GM21360 (cell line): ENCODE measurements around the gene PCDHA13.
"Not testable (repeated sequence)": the region's sequence is repeated elsewhere in the genome, so short reads cannot be mapped to it uniquely, and the experiment has no call there.

Source experiments
- ATAC-seq: cut with Tn5 transposase; IDR thresholded peaks from one replicate; pipeline ENCODE4 v1.9.1; 2021; ENCODE audit warnings: mild to moderate bottlenecking, moderate library complexity; ENCODE audit not compliant: unreplicated experiment

PCDHA13 gene

GRCh38 chr5:140868721-140869554, 13.0 kb upstream of the PCDHA13 start, which contains the start of gene PCDHA11:
PCDHA11 (plus strand) TSS chr5:140868957; CDS start chr5:140869104, 147 bp downstream.
- ATAC-seq, result no peak

GRCh38 chr5:140869555-140869886, 12.4 kb upstream of the PCDHA13 start:
- ATAC-seq, result no peak

GRCh38 chr5:140870221-140871201, 11.4 kb upstream of the PCDHA13 start:
- no peak for ATAC-seq

GRCh38 chr5:140875085-140876065, 6.5 kb upstream of the PCDHA13 start, which contains the start of gene PCDHA12:
PCDHA12 (plus strand) TSS chr5:140875308; CDS start chr5:140875473, 165 bp downstream.
- no peak for ATAC-seq

GRCh38 chr5:140876541-140877261, 5.2 kb upstream of the PCDHA13 start:
- not testable (repeated sequence) for ATAC-seq

- no peak for ATAC-seq
These were observed 4.7 kb upstream of the PCDHA13 start for GRCh38 chr5:140877262-140877581.

GRCh38 chr5:140882591-140882899, 621 bp downstream of the PCDHA13 start:
- no peak for ATAC-seq

- ATAC-seq, result no peak
These were observed 1.4 kb downstream of the PCDHA13 start for GRCh38 chr5:140883373-140883772.

GRCh38 chr5:140883927-140884697, 2.2 kb downstream of the PCDHA13 start:
- no peak for ATAC-seq

- ATAC-seq, result no peak
These were observed 34.4 kb downstream of the PCDHA13 start for GRCh38 chr5:140916325-140916724.

GRCh38 chr5:140923601-140924000, 41.7 kb downstream of the PCDHA13 start:
- ATAC-seq, result no peak

GRCh38 chr5:140925806-140926442, 44.0 kb downstream of the PCDHA13 start, which contains the start of gene PCDHAC1:
PCDHAC1 (plus strand) TSS chr5:140926299; CDS start chr5:140926893, 594 bp downstream.
- no peak for ATAC-seq

- no peak for ATAC-seq
These were observed 44.7 kb downstream of the PCDHA13 start for GRCh38 chr5:140926443-140927227.

GRCh38 chr5:140927228-140927573, 45.3 kb downstream of the PCDHA13 start:
- ATAC-seq, result no peak
